ENCODE results near the gene SC5D. TPM values are rescaled to one million over a fixed set of nuclear protein-coding genes. Genes with fewer than 3 reads are reported as not detected.

Gene SC5D
- total and polyA plus RNA-seq, 12 donors, result 18.3 to 317 (median 42.6) TPM

DNA sequence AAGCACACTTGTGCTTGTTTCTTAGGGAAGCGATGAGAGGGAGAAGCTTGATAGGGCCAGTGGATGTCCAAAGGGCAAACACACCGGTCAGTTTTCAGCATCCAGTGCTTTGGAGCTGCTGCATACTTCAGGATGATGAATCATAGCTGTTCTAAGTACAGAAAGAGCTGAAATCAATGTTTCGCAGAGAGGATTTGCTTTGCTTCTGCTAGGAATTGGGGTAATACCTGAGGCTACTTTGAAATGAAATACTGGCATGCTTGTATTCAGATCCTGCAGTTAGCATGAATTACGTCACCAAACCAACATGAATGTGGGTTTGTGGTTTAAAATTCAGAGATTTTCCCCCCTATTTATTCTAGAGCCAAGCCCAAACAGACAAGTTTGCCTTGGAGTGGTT is 41.7 kb upstream of the SC5D start:
- Histone ChIP-seq H3K27me3 (no peaks in the 10 kb centered on the region), H3K36me3 (replicated peaks in 1 of 2) (no peaks in the 10 kb centered on the region), H3K4me3 (no peak overlapping the region), H3K27ac (no peak overlapping the region), H3K4me1 (replicated peaks in 1 of 2) (no peaks in the 10 kb centered on the region), H3K9me3 (replicated peaks in 1 of 3) (no peaks in the 10 kb centered on the region)
- WGBS, 4 donors, result 81 to 98% (median 86%) methylated on average over 4 of the region's 4 CpGs
- no peak for DNase-seq
- no peak for TF ChIP-seq POLR2A (IDR thresholded peaks at IDR 0.05)
- TF ChIP-seq CTCF (IDR thresholded peaks at IDR 0.05), result no peak
- intact Hi-C loops (cut with DNase I), result no loop called here

- no peak overlapping the region for H3K27ac ChIP-seq
- no peaks in the 10 kb centered on the region for H3K4me1 ChIP-seq (replicated peaks in 1 of 2)
- H3K9me3 ChIP-seq (replicated peaks in 1 of 3), result no peaks in the 10 kb centered on the region
- H3K36me3 ChIP-seq (replicated peaks in 1 of 2), result no peaks in the 10 kb centered on the region
- intact Hi-C loops (cut with DNase I), result no loop called here
- DNase-seq, result no peak
- no peaks in the 10 kb centered on the region for H3K27me3 ChIP-seq
- TF ChIP-seq POLR2A (IDR thresholded peaks at IDR 0.05), result no peak
- TF ChIP-seq CTCF (IDR thresholded peaks at IDR 0.05), result no peak
- H3K4me3 ChIP-seq, result no peak overlapping the region
Observed at GRCh38 chr11:121253951-121254350, 38.6 kb upstream of the SC5D start.

DNA sequence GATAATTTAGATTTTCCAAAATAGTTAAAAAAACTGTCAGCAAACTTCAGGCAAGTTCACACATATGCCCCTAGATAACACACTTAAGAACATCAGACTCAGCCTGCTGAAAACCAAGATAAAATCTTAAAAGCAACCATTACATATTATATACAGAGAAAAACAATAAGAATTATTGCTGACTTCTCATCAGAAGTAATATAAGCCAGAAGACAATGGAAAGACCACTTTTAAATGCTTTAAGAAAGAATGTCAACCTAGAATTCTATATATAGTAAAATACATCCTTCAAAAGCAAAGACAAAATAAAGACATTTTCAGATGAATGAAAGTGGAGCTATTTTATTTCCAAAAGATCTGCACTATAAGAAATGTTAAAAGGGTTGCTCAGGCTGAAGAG is 37.8 kb upstream of the SC5D start:
- Histone ChIP-seq H3K27ac (no peak overlapping the region), H3K36me3 (replicated peaks in 1 of 2) (no peaks in the 10 kb centered on the region), H3K9me3 (replicated peaks in 1 of 3) (no peaks in the 10 kb centered on the region), H3K4me3 (no peak overlapping the region), H3K4me1 (replicated peaks in 1 of 2) (no peaks in the 10 kb centered on the region), H3K27me3 (no peaks in the 10 kb centered on the region)
- no peak for TF ChIP-seq CTCF (IDR thresholded peaks at IDR 0.05)
- TF ChIP-seq POLR2A (IDR thresholded peaks at IDR 0.05), result no peak
- no peak for DNase-seq
- intact Hi-C loops (cut with DNase I), result no loop called here

- H3K36me3 ChIP-seq (replicated peaks in 1 of 2), result no peaks in the 10 kb centered on the region
- no peaks in the 10 kb centered on the region for H3K27me3 ChIP-seq
- H3K27ac ChIP-seq, result no peak overlapping the region
- intact Hi-C loops (cut with DNase I), result no loop called here
- H3K9me3 ChIP-seq (replicated peaks in 1 of 3), result no peaks in the 10 kb centered on the region
- no peak for TF ChIP-seq CTCF (IDR thresholded peaks at IDR 0.05)
- TF ChIP-seq POLR2A (IDR thresholded peaks at IDR 0.05), result no peak
- H3K4me1 ChIP-seq (replicated peaks in 1 of 2), result no peaks in the 10 kb centered on the region
- 58 to 88% (median 79%) methylated on average over 2 of the region's 2 CpGs for WGBS, 4 donors
- H3K4me3 ChIP-seq, result no peak overlapping the region
- DNase-seq, result no peak
Observed at GRCh38 chr11:121255473-121256125, 37.0 kb upstream of the SC5D start.

Measured in adrenal gland (tissue), 12 donors.